Activated naive CD4-positive, alpha-beta T cell treated with anti-CD3 and anti-CD28 coated beads for 36 hours (primary cell): ENCODE measurements around the gene PHLDB2. TPM values are rescaled to one million over a fixed set of nuclear protein-coding genes. Genes with fewer than 3 reads are reported as not detected.

Source experiments
- CTCF ChIA-PET: fragments of 350-600 bp; sonication (Branson Sonifier 250); formaldehyde crosslinking; loops from one replicate; lab custom pipeline; 2021; ENCODE audit warnings: antibody characterized with exemption; lab: Charles Lee
- DNase-seq: peaks from one replicate; pipeline ENCODE4 v3.0.0-alpha.2; 2020
- H3K27ac Mint-ChIP-seq: one replicate; pipeline ENCODE4 v1.8.0; 2021; ENCODE audit warnings: mild to moderate bottlenecking, mixed read lengths
- H3K27me3 Mint-ChIP-seq: one replicate; pipeline ENCODE4 v1.8.0; 2021; ENCODE audit warnings: low read depth, mixed read lengths
- H3K36me3 Mint-ChIP-seq: one replicate; pipeline ENCODE4 v1.8.0; 2021; ENCODE audit warnings: low read depth, mixed read lengths
- H3K4me1 Mint-ChIP-seq: one replicate; pipeline ENCODE4 v1.8.0; 2021; ENCODE audit warnings: low read depth, mixed read lengths
- H3K4me3 Mint-ChIP-seq: one replicate; pipeline ENCODE4 v1.8.0; 2021; ENCODE audit warnings: mild to moderate bottlenecking, moderate library complexity, mixed read lengths
- H3K9me3 Mint-ChIP-seq: one replicate; pipeline ENCODE4 v1.8.0; 2021; ENCODE audit warnings: mixed read lengths
- intact Hi-C: fragments of 100-400 bp; cut with micrococcal nuclease; formaldehyde crosslinking; loops from one replicate; pipeline ENCODE4 v1.15.1; 2023
- total RNA-seq, 2 experiments: library from RNA; stranded (reverse); gene quantifications; one replicate each; pipeline ENCODE4 v1.2.3, GENCODE V29; 2021

PHLDB2 gene
- total RNA-seq, 2 experiments from 2014 or later, result 1.1 TPM

- no peaks in the 10 kb centered on the region for H3K36me3 Mint-ChIP-seq
- no peaks in the 10 kb centered on the region for H3K27me3 Mint-ChIP-seq
- H3K4me1 Mint-ChIP-seq, result no peaks in the 10 kb centered on the region
- no peak overlapping the region for H3K4me3 Mint-ChIP-seq
- intact Hi-C loops, result no loop called here
- DNase-seq, result no peak
- H3K9me3 Mint-ChIP-seq, result peaks cover 2% of the 10 kb centered on the region
- H3K27ac Mint-ChIP-seq, result no peak overlapping the region
- CTCF ChIA-PET, result interaction anchor here (0.6 kb wide), 1 partner anchor 128 kb away, joined by 4 read pairs; no protein-coding TSS in a partner anchor
Observed at GRCh38 chr3:111824351-111824750, 34.7 kb upstream of the PHLDB2 start.

DNA sequence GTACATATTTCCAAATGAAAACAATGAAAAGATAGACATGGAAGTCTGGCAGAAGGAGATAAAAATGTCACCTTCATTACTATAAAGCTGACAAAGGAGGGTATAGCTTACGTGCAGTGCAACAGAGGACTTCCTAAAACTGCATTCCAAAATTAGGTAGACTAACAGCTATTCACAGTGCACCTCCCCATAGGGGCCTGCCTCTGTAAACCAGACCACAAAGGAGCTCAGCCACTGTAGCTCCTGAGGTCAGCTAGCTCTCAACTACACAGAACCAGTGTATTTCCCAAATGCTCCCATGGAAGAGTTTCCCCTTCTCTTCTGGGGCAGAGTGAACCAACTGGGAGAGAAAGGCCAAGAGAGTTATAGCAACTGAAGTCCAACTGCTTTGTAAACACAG lies 31.2 kb upstream of the PHLDB2 start:
- Mint-ChIP-seq H3K36me3 (no peaks in the 10 kb centered on the region), H3K27me3 (no peaks in the 10 kb centered on the region), H3K9me3 (no peaks in the 10 kb centered on the region), H3K4me1 (peaks cover 4% of the 10 kb centered on the region), H3K27ac (no peak overlapping the region), H3K4me3 (no peak overlapping the region)
- CTCF ChIA-PET, result interaction anchor here (1.0 to 1.1 kb wide), 2 partner anchors 110 to 111 kb away, joined by 3 to 5 read pairs; no protein-coding TSS in a partner anchor
- DNase-seq, result no peak
- intact Hi-C loops, result no loop called here

DNA sequence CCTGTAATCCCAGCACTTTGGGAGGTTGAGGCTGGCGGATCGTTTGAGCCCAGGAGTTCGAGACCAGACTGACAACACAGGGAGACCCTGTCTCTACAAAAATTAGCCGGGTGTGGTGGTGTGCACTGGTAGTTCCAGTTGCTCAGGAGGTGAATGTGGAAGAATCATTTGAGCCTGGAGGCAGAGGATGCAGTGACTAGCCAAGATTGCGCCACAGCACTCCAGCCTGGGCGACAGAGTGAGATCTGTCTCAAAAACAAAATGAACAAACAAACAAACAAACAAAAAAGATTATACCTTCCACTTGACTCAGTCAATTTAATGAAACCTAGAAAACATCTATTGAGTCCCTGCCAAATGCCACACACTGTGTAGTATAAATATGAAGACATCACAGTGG lies 30.5 kb upstream of the PHLDB2 start:
- Mint-ChIP-seq H3K36me3 (no peaks in the 10 kb centered on the region), H3K4me1 (peaks cover 4% of the 10 kb centered on the region), H3K27me3 (no peaks in the 10 kb centered on the region), H3K27ac (no peak overlapping the region), H3K9me3 (no peaks in the 10 kb centered on the region), H3K4me3 (no peak overlapping the region)
- intact Hi-C loops, result no loop called here
- CTCF ChIA-PET, result interaction anchor here (0.8 kb wide), 1 partner anchor 344 kb away, joined by 3 read pairs; no protein-coding TSS in a partner anchor
- no peak for DNase-seq

DNA sequence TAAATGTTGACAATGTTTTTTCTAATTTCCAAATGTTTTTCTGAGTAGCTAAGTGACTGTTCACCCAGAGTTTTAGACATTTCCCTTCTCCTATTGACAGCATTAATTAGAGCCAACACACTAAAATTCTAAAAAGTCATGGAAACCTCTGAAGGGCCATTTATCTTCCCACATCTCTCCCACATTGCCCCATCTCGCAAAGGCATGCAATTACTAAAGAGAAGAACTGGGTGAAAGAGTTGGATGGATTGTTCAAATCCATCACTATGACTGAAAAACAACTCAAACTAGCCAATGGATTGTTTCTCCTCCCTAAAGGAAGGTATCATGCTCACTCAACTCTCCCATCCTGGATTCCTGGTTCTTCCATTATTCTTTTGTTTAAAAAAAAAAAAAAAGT lies 30.0 kb upstream of the PHLDB2 start:
- Mint-ChIP-seq H3K36me3 (no peaks in the 10 kb centered on the region), H3K9me3 (no peaks in the 10 kb centered on the region), H3K4me1 (peaks cover 4% of the 10 kb centered on the region), H3K4me3 (no peak overlapping the region), H3K27ac (no peak overlapping the region), H3K27me3 (no peaks in the 10 kb centered on the region)
- CTCF ChIA-PET, result interaction anchor here (0.8 kb wide), 1 partner anchor 345 kb away, joined by 3 read pairs; no protein-coding TSS in a partner anchor
- intact Hi-C loops, result no loop called here
- no peak for DNase-seq

- no peak overlapping the region for H3K4me3 Mint-ChIP-seq
- CTCF ChIA-PET, result no interaction called here
- peaks cover 4% of the 10 kb centered on the region for H3K4me1 Mint-ChIP-seq
- H3K36me3 Mint-ChIP-seq, result no peaks in the 10 kb centered on the region
- H3K27me3 Mint-ChIP-seq, result no peaks in the 10 kb centered on the region
- intact Hi-C loops, result no loop called here
- H3K27ac Mint-ChIP-seq, result no peak overlapping the region
- no peak for DNase-seq
- H3K9me3 Mint-ChIP-seq, result no peaks in the 10 kb centered on the region
Observed at GRCh38 chr3:111831840-111832239, 27.2 kb upstream of the PHLDB2 start.

- no peak overlapping the region for H3K4me3 Mint-ChIP-seq
- no peaks in the 10 kb centered on the region for H3K9me3 Mint-ChIP-seq
- no peaks in the 10 kb centered on the region for H3K4me1 Mint-ChIP-seq
- H3K27ac Mint-ChIP-seq, result no peak overlapping the region
- no peaks in the 10 kb centered on the region for H3K27me3 Mint-ChIP-seq
- no peaks in the 10 kb centered on the region for H3K36me3 Mint-ChIP-seq
- CTCF ChIA-PET, result no interaction called here
- no peak for DNase-seq
- intact Hi-C loops, result no loop called here
Observed at GRCh38 chr3:111837112-111837511, 22.0 kb upstream of the PHLDB2 start.

DNA sequence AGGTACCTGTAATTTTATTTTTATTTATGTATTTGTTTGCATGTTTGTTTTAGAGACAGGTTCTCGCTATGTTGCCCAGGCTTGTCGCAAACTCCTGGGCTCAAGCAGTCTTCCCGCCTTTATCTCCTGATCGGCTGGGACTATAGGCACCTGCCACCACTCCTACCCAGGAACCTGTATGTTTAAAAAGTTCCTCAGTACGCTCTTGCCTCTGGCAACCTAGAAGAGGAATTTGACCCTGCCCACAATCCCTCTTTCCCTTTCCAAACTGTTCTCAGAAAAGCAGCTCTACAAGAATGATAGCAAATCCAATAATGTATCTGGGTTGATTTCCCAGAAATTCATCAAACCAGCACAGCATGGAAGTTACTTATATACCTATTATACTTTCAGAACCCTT lies 20.9 kb upstream of the PHLDB2 start:
- no peaks in the 10 kb centered on the region for H3K4me1 Mint-ChIP-seq
- no peaks in the 10 kb centered on the region for H3K36me3 Mint-ChIP-seq
- intact Hi-C loops, result no loop called here
- H3K4me3 Mint-ChIP-seq, result no peak overlapping the region
- H3K27me3 Mint-ChIP-seq, result no peaks in the 10 kb centered on the region
- no peak overlapping the region for H3K27ac Mint-ChIP-seq
- DNase-seq, result no peak
- CTCF ChIA-PET, result no interaction called here
- no peaks in the 10 kb centered on the region for H3K9me3 Mint-ChIP-seq

GRCh38 chr3:111846039-111846438 lies 13.0 kb upstream of the PHLDB2 start:
- no peaks in the 10 kb centered on the region for H3K9me3 Mint-ChIP-seq
- CTCF ChIA-PET, result no interaction called here
- no peaks in the 10 kb centered on the region for H3K36me3 Mint-ChIP-seq
- no peak for DNase-seq
- intact Hi-C loops, result no loop called here
- no peaks in the 10 kb centered on the region for H3K4me1 Mint-ChIP-seq
- H3K27me3 Mint-ChIP-seq, result no peaks in the 10 kb centered on the region
- H3K27ac Mint-ChIP-seq, result no peak overlapping the region
- H3K4me3 Mint-ChIP-seq, result no peak overlapping the region

- CTCF ChIA-PET, result no interaction called here
- no peaks in the 10 kb centered on the region for H3K9me3 Mint-ChIP-seq
- H3K27ac Mint-ChIP-seq, result no peak overlapping the region
- no peak overlapping the region for H3K4me3 Mint-ChIP-seq
- intact Hi-C loops, result no loop called here
- H3K4me1 Mint-ChIP-seq, result peaks cover 6% of the 10 kb centered on the region
- no peak for DNase-seq
- no peaks in the 10 kb centered on the region for H3K36me3 Mint-ChIP-seq
- H3K27me3 Mint-ChIP-seq, result no peaks in the 10 kb centered on the region
Observed at GRCh38 chr3:111846717-111847116, 12.3 kb upstream of the PHLDB2 start.

DNA sequence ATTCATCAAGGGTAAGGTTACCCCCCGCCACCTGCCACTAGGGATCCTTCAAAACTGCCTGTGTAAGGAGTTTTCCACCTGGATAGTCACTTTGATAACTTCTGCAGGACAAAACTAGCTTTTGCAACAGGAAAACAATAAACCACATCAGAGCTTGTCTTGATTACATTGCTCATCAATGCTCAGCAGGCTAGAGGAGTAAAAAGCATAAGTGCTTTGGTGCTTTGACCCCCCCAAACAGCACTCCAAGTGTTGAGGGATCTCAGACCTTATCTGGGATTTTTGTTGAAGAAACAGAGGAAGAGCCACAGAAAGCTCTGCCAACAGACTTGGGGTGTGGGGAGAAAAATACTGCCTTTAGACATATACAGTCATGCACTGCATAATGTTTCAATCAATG lies 10.8 kb upstream of the PHLDB2 start:
- Mint-ChIP-seq H3K4me1 (peaks cover 7% of the 10 kb centered on the region), H3K36me3 (no peaks in the 10 kb centered on the region), H3K4me3 (no peak overlapping the region), H3K27me3 (no peaks in the 10 kb centered on the region), H3K9me3 (no peaks in the 10 kb centered on the region), H3K27ac (no peak overlapping the region)
- intact Hi-C loops, result no loop called here
- DNase-seq, result no peak
- CTCF ChIA-PET, result no interaction called here

DNA sequence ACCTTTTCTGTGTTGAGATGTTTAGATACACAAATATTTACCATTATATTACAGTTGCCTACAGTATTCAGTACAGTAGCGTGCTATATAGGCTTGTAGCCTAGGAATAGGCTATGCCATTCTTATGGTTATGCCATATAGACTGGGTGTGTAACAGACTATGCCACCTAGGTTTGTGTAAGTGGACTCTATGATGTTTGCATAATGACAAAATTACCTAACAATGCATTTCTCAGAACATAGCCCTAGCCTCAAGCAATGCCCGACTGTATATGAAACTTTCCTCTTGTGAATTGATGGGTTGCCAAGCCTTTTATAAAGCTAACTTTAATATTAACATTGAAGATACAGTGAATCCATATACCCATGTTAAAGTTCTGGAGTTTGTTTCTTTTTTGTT lies 10.3 kb upstream of the PHLDB2 start:
- CTCF ChIA-PET, result interaction anchor here (0.8 kb wide), 1 partner anchor 24 kb away, joined by 3 read pairs; no protein-coding TSS in a partner anchor
- no peak overlapping the region for H3K4me3 Mint-ChIP-seq

DNA sequence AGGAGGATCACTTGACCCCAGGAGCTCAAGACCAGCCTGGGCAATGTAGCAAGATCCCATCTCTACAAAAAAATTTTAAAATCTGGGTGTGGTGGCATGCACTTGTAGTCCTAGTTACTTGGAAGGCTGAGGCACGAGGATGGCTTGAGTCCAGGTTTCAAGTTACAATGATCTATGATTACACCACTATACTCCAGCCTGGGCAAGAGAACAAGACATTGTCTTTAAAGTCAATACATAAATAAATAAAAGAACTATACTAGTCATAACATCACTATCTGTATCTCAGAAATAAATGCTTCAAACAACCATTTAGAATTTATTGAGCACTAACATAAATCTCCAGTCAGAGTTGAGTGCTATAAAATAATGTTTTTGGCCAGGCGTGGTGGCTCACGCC lies 8.5 kb upstream of the PHLDB2 start:
- H3K36me3 Mint-ChIP-seq, result no peaks in the 10 kb centered on the region
- peaks cover 2% of the 10 kb centered on the region for H3K27me3 Mint-ChIP-seq
- no peak for DNase-seq
- CTCF ChIA-PET, result no interaction called here
- H3K9me3 Mint-ChIP-seq, result no peaks in the 10 kb centered on the region
- H3K4me3 Mint-ChIP-seq, result no peak overlapping the region
- peaks cover 7% of the 10 kb centered on the region for H3K4me1 Mint-ChIP-seq
- intact Hi-C loops, result loop anchor here (10.0 kb wide), 1 partner anchor 306 kb away; the partner anchor contains the start of gene CD96
- no peak overlapping the region for H3K27ac Mint-ChIP-seq

More for the DNA sequence above, 10.3 kb upstream of the PHLDB2 start:
- H3K9me3 Mint-ChIP-seq, result no peaks in the 10 kb centered on the region
- H3K36me3 Mint-ChIP-seq, result no peaks in the 10 kb centered on the region
- intact Hi-C loops, result no loop called here
- DNase-seq, result no peak
- H3K27ac Mint-ChIP-seq, result no peak overlapping the region
- H3K27me3 Mint-ChIP-seq, result no peaks in the 10 kb centered on the region
- peaks cover 7% of the 10 kb centered on the region for H3K4me1 Mint-ChIP-seq

GRCh38 chr3:111851511-111851954 lies 7.5 kb upstream of the PHLDB2 start:
- Mint-ChIP-seq H3K27me3 (peaks cover 2% of the 10 kb centered on the region), H3K9me3 (no peaks in the 10 kb centered on the region), H3K36me3 (no peaks in the 10 kb centered on the region), H3K27ac (no peak overlapping the region), H3K4me3 (no peak overlapping the region), H3K4me1 (peaks cover 7% of the 10 kb centered on the region)
- intact Hi-C loops, result loop anchor here (10.0 kb wide), 1 partner anchor 307 kb away; the partner anchor contains the start of gene CD96
- CTCF ChIA-PET, result no interaction called here
- DNase-seq, result no peak
